ENCODE measurements around the gene INTS1.
"Not testable (repeated sequence)": the region's sequence is repeated elsewhere in the genome, so short reads cannot be mapped to it uniquely, and the experiment has no call there.

Gene INTS1

GRCh38 chr7:1446620-1447032 is 57.6 kb downstream of the INTS1 start:
- TF ChIP-seq CTCF (IDR thresholded peaks at IDR 0.05; ENCODE audit: insufficient read depth, low read depth, low read length, missing control alignments), result no peak
- no peak for DNase-seq (ENCODE audit: low read depth)
- H3K4me3 ChIP-seq (ENCODE audit: low read length), result no peak overlapping the region

DNA sequence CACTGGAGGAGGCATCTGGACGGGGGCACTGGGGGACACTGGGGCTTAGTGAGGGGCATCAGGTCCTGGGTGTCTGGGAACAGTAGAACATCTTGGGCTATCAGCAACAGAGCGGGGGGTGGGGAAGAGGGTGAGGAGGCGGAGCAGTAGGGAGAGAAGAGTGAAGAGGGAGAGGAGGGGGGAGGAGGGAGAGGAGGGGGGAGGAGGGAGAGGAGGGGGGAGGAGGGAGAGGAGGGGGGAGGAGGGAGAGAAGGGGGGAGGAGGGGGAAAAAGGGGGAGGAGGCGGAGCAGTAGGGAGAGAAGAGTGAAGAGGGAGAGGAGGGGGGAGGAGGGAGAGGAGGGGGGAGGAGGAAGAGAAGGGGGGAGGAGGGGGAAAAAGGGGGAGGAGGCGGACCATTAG is 58.2 kb downstream of the INTS1 start:
- not testable (repeated sequence) for H3K4me3 ChIP-seq (ENCODE audit: low read length); DNase-seq (ENCODE audit: low read depth)

GRCh38 chr7:1445341-1445740 is 58.8 kb downstream of the INTS1 start:
- TF ChIP-seq CTCF (IDR thresholded peaks at IDR 0.05; ENCODE audit: insufficient read depth, low read depth, low read length, missing control alignments), result no peak
- no peak overlapping the region for H3K4me3 ChIP-seq (ENCODE audit: low read length)
- no peak for DNase-seq (ENCODE audit: low read depth)

- DNase-seq (ENCODE audit: low read depth), result no peak
- H3K4me3 ChIP-seq (ENCODE audit: low read length), result no peak overlapping the region
- TF ChIP-seq CTCF (IDR thresholded peaks at IDR 0.05; ENCODE audit: insufficient read depth, low read depth, low read length, missing control alignments), result no peak
These were observed 59.3 kb downstream of the INTS1 start for GRCh38 chr7:1444925-1445322.

- DNase-seq (ENCODE audit: low read depth), result no peak
- TF ChIP-seq CTCF (IDR thresholded peaks at IDR 0.05; ENCODE audit: insufficient read depth, low read depth, low read length, missing control alignments), result no peak
- H3K4me3 ChIP-seq (ENCODE audit: low read length), result no peak overlapping the region
These were observed 59.8 kb downstream of the INTS1 start for GRCh38 chr7:1444214-1444924.

- DNase-seq (ENCODE audit: low read depth); H3K4me3 ChIP-seq (ENCODE audit: low read length): not testable (repeated sequence)
These were observed 60.5 kb downstream of the INTS1 start for GRCh38 chr7:1443587-1444200.

- H3K4me3 ChIP-seq (ENCODE audit: low read length), result no peak overlapping the region
- no peak for DNase-seq (ENCODE audit: low read depth)
- TF ChIP-seq CTCF (IDR thresholded peaks at IDR 0.05; ENCODE audit: insufficient read depth, low read depth, low read length, missing control alignments), result no peak
These were observed 61.6 kb downstream of the INTS1 start for GRCh38 chr7:1442355-1443124.

Data from epithelial cell of esophagus (primary cell).